KOPT-K1 (cell line): ENCODE results near the gene EDC3.
"Not testable (repeated sequence)": the region's sequence is repeated elsewhere in the genome, so short reads cannot be mapped to it uniquely, and the experiment has no call there.

Experiments
- H3K27ac ChIP-seq: fragments of 200-600 bp; sonication (generic); 2 replicates; pipeline ENCODE4 v1.5.1; 2016; ENCODE audit warnings: antibody characterized with exemption, mild to moderate bottlenecking, low read depth, low read length; ENCODE audit not compliant: poor library complexity, severe bottlenecking
- H3K36me3 ChIP-seq: fragments of 200-600 bp; sonication (generic); 2 replicates; pipeline ENCODE4 v1.5.1; 2017; ENCODE audit warnings: antibody characterized with exemption, mild to moderate bottlenecking, low read length, moderate library complexity; ENCODE audit not compliant: insufficient read depth
- H3K9me3 ChIP-seq: fragments of 200-600 bp; sonication (generic); 2 replicates; pipeline ENCODE4 v1.5.1; 2017; ENCODE audit warnings: antibody characterized with exemption, low read length, mild to moderate bottlenecking; ENCODE audit not compliant: insufficient read depth, poor library complexity, severe bottlenecking

Gene EDC3

DNA sequence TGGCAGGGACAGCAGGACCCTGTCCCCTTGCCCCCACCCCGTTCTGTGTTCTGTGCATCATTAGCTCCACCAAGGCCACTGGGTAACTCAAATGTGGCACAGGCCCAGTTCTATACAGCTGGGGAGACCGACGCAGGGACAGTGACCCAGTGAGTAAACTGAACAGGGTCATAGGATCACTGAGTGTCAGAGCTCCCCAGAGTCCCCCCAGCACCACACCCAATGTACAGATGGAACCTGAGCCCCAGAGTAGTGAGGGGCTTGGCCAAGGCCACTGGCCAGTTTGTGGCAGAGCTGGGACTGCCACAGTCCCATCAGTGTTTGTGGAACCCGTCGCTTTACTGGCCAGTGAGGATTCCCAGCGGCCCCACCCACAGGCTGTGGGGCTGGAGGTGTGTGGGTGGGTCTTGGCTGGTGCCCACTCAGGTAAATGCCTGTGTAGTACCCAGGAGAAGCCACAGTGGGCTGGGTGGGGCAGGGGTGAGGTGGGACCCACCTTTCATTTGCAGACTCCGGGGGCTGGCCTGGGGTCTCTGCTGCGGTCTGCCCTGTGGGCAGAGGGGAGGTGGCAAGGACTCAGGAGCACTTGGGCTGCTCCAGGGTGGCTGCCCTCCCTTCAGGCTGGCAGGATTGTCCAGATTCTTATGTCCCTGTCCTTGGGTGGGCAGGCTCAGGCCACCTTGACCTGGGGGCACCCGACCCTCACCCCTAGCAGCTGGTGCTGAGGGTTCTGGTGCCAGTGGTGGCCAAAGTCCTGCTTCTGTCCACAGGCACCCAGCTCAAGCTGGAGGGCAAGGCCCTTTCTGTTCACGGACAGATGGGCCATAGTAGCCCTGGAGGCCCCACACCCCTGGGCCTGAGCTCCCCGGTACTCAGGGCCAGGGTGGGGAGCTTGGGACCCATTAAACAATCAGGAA lies 91.8 kb downstream of the EDC3 start:
- peaks cover 9% of the 10 kb centered on the region; the same call in 1 of the 2 replicates for H3K36me3 ChIP-seq
- H3K27ac ChIP-seq = no peak overlapping the region
- H3K9me3 ChIP-seq = no peaks in the 10 kb centered on the region

- Histone ChIP-seq H3K27ac (no peak overlapping the region), H3K9me3 (no peaks in the 10 kb centered on the region), H3K36me3 (peaks cover 17% of the 10 kb centered on the region; the same call in 1 of the 2 replicates)
These were observed 92.6 kb downstream of the EDC3 start for GRCh38 chr15:74603026-74603788.

DNA sequence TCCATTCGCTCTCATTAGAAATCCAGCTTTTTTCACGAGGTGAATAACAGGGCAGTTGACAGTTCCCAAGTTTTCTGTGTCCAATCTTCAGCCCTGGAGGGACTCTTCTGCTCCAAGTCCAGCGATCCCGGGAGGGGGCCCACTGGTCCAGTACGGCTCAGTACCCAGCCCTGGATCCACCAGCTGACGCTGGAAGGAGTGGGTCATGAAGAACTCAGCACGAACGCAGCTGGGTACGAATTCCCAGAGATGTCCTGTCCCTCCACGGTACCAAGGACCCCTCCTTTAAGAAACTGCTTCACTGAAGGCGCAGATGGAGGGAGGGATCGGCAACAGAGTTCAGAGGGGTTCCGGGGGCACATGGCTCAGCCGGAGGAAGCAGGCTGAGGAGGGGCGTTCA lies 96.7 kb downstream of the EDC3 start:
- H3K27ac ChIP-seq = no peak overlapping the region
- H3K9me3 ChIP-seq = no peaks in the 10 kb centered on the region
- peaks cover 38% of the 10 kb centered on the region for H3K36me3 ChIP-seq

- Histone ChIP-seq H3K27ac (no peak overlapping the region), H3K9me3 (no peaks in the 10 kb centered on the region), H3K36me3 (peaks cover 46% of the 10 kb centered on the region)
These were observed 97.5 kb downstream of the EDC3 start for GRCh38 chr15:74598126-74598842.

DNA sequence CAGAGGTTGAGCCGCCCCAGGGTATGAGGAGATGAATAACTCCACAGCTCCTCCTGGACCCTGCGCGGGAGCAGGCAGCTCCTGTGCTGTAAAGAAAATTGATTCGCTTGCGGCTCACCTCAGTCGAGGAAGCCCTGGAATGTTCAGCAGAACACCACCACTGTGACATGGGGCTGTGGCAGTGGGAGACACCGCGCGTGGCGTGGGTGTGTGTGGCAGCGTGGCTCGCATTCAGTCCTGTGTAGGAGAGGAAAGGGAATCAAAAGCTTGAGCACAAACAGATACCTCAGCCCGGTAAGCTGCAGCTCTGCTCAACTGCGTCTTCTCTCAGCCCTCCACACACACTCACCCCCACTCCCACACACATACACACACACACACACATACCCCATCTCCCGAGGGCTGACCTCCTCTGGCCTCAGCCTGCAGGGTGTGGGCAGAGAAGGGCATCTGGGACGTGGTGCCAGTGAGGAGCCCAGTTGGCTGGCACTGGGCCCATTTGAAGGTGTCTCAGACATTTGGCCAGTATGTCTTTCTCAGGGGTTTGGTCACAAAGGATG lies 98.6 kb downstream of the EDC3 start:
- H3K27ac ChIP-seq, H3K9me3 ChIP-seq: not testable (repeated sequence)
- peaks cover 57% of the 10 kb centered on the region for H3K36me3 ChIP-seq

GRCh38 chr15:74596736-74597135 lies 99.1 kb downstream of the EDC3 start:
- peaks cover 62% of the 10 kb centered on the region for H3K36me3 ChIP-seq
- not testable (repeated sequence) for H3K9me3 ChIP-seq

DNA sequence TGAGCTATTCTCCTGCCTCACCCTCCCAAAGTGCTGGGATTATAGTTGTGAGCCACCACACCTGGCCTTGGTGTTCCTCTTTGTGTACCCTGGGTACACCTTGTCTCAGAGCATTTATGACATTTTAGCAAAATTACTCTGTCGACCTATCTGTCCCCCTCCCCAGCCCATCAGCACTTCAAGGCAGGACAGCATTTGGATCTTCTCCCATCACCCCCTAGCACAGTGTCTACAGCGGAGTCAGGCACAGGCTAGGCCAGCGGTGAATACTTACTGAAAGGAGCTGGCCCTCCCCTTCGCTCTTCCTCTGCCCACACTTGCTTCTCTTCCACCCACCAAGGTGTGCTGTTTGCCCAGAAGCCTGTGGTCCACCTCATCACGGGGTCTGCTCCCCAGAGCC lies 100.6 kb downstream of the EDC3 start:
- H3K27ac ChIP-seq = no peak overlapping the region
- H3K36me3 ChIP-seq = peaks cover 77% of the 10 kb centered on the region
- no peaks in the 10 kb centered on the region for H3K9me3 ChIP-seq

More at GRCh38 chr15:74596736-74597135, 99.1 kb downstream of the EDC3 start:
- H3K27ac ChIP-seq = not testable (repeated sequence)

GRCh38 chr15:74594455-74594854 lies 101.4 kb downstream of the EDC3 start:
- H3K9me3 ChIP-seq = no peaks in the 10 kb centered on the region
- no peak overlapping the region for H3K27ac ChIP-seq
- peaks cover 79% of the 10 kb centered on the region for H3K36me3 ChIP-seq

DNA sequence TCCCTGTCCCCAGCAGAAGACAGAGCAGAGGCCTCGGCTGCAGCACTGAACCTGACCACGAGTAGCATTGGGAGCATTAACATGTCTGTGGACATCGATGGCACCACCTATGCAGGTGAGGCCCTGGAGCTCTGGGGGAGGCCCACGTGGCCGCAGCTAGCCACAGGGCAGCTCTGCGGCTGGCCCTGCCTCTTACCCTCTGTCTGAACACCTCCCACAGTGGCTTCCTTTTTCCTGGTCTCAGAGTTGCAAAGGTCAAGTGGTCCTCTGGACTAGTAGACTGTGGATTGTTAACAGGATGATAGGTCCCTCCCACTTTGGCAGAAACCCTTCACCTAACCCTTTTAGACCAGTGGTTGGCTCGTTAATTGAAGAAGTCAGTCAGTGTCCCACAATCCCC lies 102.7 kb downstream of the EDC3 start:
- no peaks in the 10 kb centered on the region for H3K9me3 ChIP-seq

DNA sequence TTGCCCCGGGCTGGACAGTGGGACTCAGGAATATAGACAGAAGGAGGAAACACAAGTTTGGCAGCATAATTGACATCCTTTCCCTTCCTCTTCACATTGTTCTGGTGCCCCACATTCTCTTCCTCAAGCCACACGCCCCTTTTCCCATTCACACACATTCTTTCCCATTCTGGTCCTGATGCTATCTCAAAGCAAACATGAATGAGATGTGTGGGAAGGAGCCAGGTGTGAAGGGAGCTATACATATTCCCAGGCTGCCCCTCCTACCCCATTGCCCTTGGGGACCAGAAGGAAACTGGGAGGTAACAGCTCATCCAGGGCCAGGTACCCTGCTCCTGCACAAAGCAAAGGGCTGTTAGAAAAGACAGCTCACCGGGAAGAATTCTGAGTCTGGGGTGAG lies 103.6 kb downstream of the EDC3 start:
- H3K36me3 ChIP-seq = peaks cover 81% of the 10 kb centered on the region
- H3K27ac ChIP-seq = no peak overlapping the region
- no peaks in the 10 kb centered on the region for H3K9me3 ChIP-seq

More for the DNA sequence above, 102.7 kb downstream of the EDC3 start:
- H3K36me3 ChIP-seq = peaks cover 78% of the 10 kb centered on the region
- H3K27ac ChIP-seq = no peak overlapping the region

- Histone ChIP-seq H3K36me3 (peaks cover 97% of the 10 kb centered on the region), H3K9me3 (no peaks in the 10 kb centered on the region), H3K27ac (no peak overlapping the region)
These were observed 106.0 kb downstream of the EDC3 start for GRCh38 chr15:74589826-74590225.

- Histone ChIP-seq H3K9me3 (no peaks in the 10 kb centered on the region), H3K27ac (no peak overlapping the region), H3K36me3 (peaks cover 97% of the 10 kb centered on the region)
These were observed 110.0 kb downstream of the EDC3 start for GRCh38 chr15:74585857-74586256.

DNA sequence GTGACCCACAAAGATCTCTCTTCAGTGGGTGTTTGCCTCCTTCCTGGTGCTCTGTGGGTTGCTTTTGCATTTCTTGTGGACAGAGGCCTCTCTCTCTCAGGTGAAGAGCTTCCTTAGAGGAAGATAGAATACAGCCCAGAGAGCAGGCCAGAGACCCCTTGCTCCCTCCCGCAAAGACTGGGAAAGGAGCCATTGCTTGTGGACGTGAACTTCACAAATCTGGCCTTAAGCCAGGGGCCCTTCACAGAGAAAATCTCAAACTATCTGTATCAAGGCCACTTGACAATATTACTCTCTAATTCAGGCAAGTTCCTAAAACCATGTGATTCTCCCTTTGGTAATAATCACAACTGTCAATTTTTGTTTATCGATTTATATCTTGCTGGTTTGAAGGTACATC lies 110.6 kb downstream of the EDC3 start:
- Histone ChIP-seq H3K36me3 (peaks cover 97% of the 10 kb centered on the region), H3K27ac (no peak overlapping the region), H3K9me3 (no peaks in the 10 kb centered on the region)

GRCh38 chr15:74584779-74585178 lies 111.0 kb downstream of the EDC3 start:
- no peak overlapping the region for H3K27ac ChIP-seq

DNA sequence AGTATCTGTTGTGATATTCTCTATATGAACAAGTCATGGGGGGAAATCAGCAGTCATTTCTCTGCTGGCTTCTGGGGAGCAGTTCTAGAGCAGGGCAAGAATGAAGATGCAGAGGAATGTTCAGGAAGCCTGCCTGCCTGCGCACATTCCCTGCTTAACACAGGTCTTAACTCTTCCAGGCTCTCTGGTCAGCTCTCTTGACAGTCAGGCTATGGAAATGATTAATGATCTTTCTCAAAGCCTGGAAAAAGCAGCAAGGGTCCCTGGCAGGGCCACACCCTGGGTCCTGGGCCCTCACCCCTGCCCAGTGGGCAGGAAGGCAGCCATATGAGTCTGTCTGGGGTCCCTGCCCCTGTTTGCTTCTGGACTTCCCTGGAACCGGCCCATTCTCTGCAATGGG lies 111.6 kb downstream of the EDC3 start:
- Histone ChIP-seq H3K36me3 (peaks cover 97% of the 10 kb centered on the region), H3K27ac (no peak overlapping the region), H3K9me3 (no peaks in the 10 kb centered on the region)

More at GRCh38 chr15:74584779-74585178, 111.0 kb downstream of the EDC3 start:
- Histone ChIP-seq H3K36me3 (peaks cover 97% of the 10 kb centered on the region), H3K9me3 (no peaks in the 10 kb centered on the region)
